ENCODE measurements around the gene FCHSD2.

DNA sequence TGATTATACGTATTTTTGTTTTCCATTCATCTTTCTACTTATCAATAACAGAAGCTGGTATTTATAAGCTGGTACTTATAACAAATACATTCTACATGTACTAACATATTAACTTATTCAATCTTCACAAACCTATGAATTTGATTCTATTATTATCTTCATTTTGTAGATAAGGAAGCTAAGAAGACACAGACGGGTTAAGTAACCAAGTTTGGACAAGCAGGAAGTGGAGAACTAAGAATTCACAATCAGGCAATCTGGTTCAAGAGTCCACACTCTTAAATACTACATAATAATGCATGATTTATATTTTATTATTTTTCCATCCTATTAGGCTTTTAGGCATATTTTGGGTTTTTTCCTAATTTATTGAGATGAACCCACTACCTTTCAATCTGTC, 25.0 kb downstream of the FCHSD2 start:
- TF ChIP-seq POLR2A (IDR thresholded peaks at IDR 0.05): no peak
- TF ChIP-seq, protein P1, sequence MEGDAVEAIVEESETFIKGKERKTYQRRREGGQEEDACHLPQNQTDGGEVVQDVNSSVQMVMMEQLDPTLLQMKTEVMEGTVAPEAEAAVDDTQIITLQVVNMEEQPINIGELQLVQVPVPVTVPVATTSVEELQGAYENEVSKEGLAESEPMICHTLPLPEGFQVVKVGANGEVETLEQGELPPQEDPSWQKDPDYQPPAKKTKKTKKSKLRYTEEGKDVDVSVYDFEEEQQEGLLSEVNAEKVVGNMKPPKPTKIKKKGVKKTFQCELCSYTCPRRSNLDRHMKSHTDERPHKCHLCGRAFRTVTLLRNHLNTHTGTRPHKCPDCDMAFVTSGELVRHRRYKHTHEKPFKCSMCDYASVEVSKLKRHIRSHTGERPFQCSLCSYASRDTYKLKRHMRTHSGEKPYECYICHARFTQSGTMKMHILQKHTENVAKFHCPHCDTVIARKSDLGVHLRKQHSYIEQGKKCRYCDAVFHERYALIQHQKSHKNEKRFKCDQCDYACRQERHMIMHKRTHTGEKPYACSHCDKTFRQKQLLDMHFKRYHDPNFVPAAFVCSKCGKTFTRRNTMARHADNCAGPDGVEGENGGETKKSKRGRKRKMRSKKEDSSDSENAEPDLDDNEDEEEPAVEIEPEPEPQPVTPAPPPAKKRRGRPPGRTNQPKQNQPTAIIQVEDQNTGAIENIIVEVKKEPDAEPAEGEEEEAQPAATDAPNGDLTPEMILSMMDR (IDR thresholded peaks at IDR 0.05): no peak
